CD14-positive monocyte (primary cell): ENCODE measurements around the gene AK9. TPM values are rescaled to one million over a fixed set of nuclear protein-coding genes. Genes with fewer than 3 reads are reported as not detected.
"Not testable (repeated sequence)": the region's sequence is repeated elsewhere in the genome, so short reads cannot be mapped to it uniquely, and the experiment has no call there.

Experiments
- DNase-seq, 3 donors: peaks; one replicate each; pipeline ENCODE4 v3.0.0-alpha.2; 2011 to 2022
- H2AFZ ChIP-seq: 2 replicates; pipeline ENCODE4 v1.6.0; 2012; ENCODE audit warnings: mild to moderate bottlenecking, low read depth, low read length, inconsistent platforms; ENCODE audit not compliant: insufficient read depth, poor library complexity, severe bottlenecking
- H3K27ac ChIP-seq, 2 donors: 1 replicate in 1 of 2; 2 replicates in 1 of 2; pipeline ENCODE4 v1.5.1; 2012 to 2013; ENCODE audit warnings: low read length in 2 of 2, control low read depth in 1 of 2, inconsistent platforms in 1 of 2, low read depth in 1 of 2, mild to moderate bottlenecking in 1 of 2
- H3K27me3 ChIP-seq, 2 donors: one replicate each; pipeline versions ENCODE4 v1.6.0 to v1.6.1; 2011 to 2013; ENCODE audit warnings: low read length in 2 of 2; ENCODE audit not compliant: control insufficient read depth in 2 of 2, insufficient read depth in 2 of 2
- H3K36me3 ChIP-seq, 2 donors: replicated peaks in 1 of 2; 1 replicate in 1 of 2; 2 replicates in 1 of 2; pipeline versions ENCODE4 v1.5.1 to v1.6.1; 2012 to 2013; ENCODE audit warnings: low read length in 2 of 2, control low read depth in 1 of 2, inconsistent platforms in 1 of 2, mild to moderate bottlenecking in 1 of 2; ENCODE audit not compliant: insufficient read depth in 2 of 2, control insufficient read depth in 1 of 2
- H3K4me1 ChIP-seq, 2 donors: 1 replicate in 1 of 2; 2 replicates in 1 of 2; pipeline versions ENCODE4 v1.5.1 to v1.6.1; 2012 to 2013; ENCODE audit warnings: low read length in 2 of 2, control low read depth in 1 of 2, inconsistent platforms in 1 of 2, mild to moderate bottlenecking in 1 of 2, moderate library complexity in 1 of 2; ENCODE audit not compliant: insufficient read depth in 2 of 2, control insufficient read depth in 1 of 2
- H3K4me2 ChIP-seq: replicated peaks from 2 replicates; pipeline ENCODE3; 2012; ENCODE audit warnings: low read length, moderate library complexity, mild to moderate bottlenecking; ENCODE audit not compliant: poor library complexity, severe bottlenecking; ENCODE audit errors: extremely low read depth
- H3K4me3 ChIP-seq, 3 experiments: fragments of 200-600 bp in 1 of 3; sonication (generic) in 1 of 3; replicated peaks in 1 of 3; 1 replicate in 2 of 3; 2 replicates in 1 of 3; pipeline ENCODE4 v1.5.1; 2011 to 2013; ENCODE audit warnings: low read length in 3 of 3, mild to moderate bottlenecking in 3 of 3, control low read depth in 2 of 3, low read depth in 2 of 3, inconsistent platforms in 1 of 3, moderate library complexity in 1 of 3
- H3K79me2 ChIP-seq: 2 replicates; pipeline ENCODE4 v1.6.0; 2012; ENCODE audit warnings: mild to moderate bottlenecking, control low read depth, inconsistent platforms, low read length, moderate library complexity; ENCODE audit not compliant: insufficient read depth
- H3K9ac ChIP-seq: 2 replicates; pipeline ENCODE4 v1.6.0; 2017; ENCODE audit warnings: low read length, mild to moderate bottlenecking; ENCODE audit not compliant: insufficient read depth, poor library complexity, severe bottlenecking
- H3K9me3 ChIP-seq, 2 donors: replicated peaks in 1 of 2; 1 replicate in 1 of 2; 2 replicates in 1 of 2; pipeline versions ENCODE4 v1.5.1 to v1.6.1; 2012 to 2013; ENCODE audit warnings: low read length in 2 of 2, control low read depth in 1 of 2; ENCODE audit not compliant: control insufficient read depth in 1 of 2, insufficient read depth in 1 of 2
- H4K20me1 ChIP-seq: 2 replicates; pipeline ENCODE4 v1.6.0; 2012; ENCODE audit warnings: mild to moderate bottlenecking, low read length, control low read depth, moderate library complexity; ENCODE audit not compliant: insufficient read depth
- H3K27ac Mint-ChIP-seq, 7 donors: one replicate each; pipeline ENCODE4 v1.8.0; 2020; ENCODE audit warnings: mild to moderate bottlenecking in 7 of 7, mixed read lengths in 7 of 7, moderate library complexity in 6 of 7, inconsistent platforms in 2 of 7
- H3K27me3 Mint-ChIP-seq, 3 donors: one replicate each; pipeline ENCODE4 v1.8.0; 2021 to 2022; ENCODE audit warnings: low read depth in 3 of 3, mild to moderate bottlenecking in 3 of 3, mixed read lengths in 3 of 3, moderate library complexity in 3 of 3, inconsistent platforms in 1 of 3
- H3K36me3 Mint-ChIP-seq, 2 donors: one replicate each; pipeline ENCODE4 v1.8.0; 2020; ENCODE audit warnings: mixed read lengths in 2 of 2, inconsistent platforms in 1 of 2, mild to moderate bottlenecking in 1 of 2
- H3K4me1 Mint-ChIP-seq: one replicate; pipeline ENCODE4 v1.8.0; 2020; ENCODE audit warnings: mild to moderate bottlenecking, mixed read lengths
- H3K4me3 Mint-ChIP-seq, 2 donors: one replicate each; pipeline ENCODE4 v1.8.0; 2020; ENCODE audit warnings: mild to moderate bottlenecking in 2 of 2, mixed read lengths in 2 of 2, moderate library complexity in 1 of 2
- H3K9me3 Mint-ChIP-seq, 7 donors: one replicate each; pipeline ENCODE4 v1.8.0; 2020 to 2022; ENCODE audit warnings: mixed read lengths in 7 of 7, mild to moderate bottlenecking in 6 of 7, moderate library complexity in 6 of 7, inconsistent platforms in 2 of 7
- CTCF ChIP-seq: fragments of 200-600 bp; IDR thresholded peaks from one replicate; pipeline ENCODE4 v1.8.0; 2022; ENCODE audit warnings: antibody characterized with exemption, mild to moderate bottlenecking
- WGBS: methylation state at CpG from one replicate; pipeline ENCODE4 v1.1.5; 2013; ENCODE audit warnings: missing lambda C conversion rate; ENCODE audit not compliant: insufficient coverage; 5-methylcytosine and 5-hydroxymethylcytosine counted together
- intact Hi-C, 2 donors: fragments of 100-400 bp; cut with micrococcal nuclease; formaldehyde crosslinking; loops; one replicate each; pipeline versions ENCODE4 v1.15.0 to v1.15.1; 2023
- polyA plus RNA-seq, 3 donors: library from polyadenylated mRNA; depleted of rRNA in 1 of 3; unstranded in 2 of 3; stranded (reverse) in 1 of 3; fragments of 300-500 nt in 2 of 3; fragments of >200 nt in 1 of 3; fragmentation: Illumina TruSeq in 2 of 3; gene quantifications; 1 replicate in 2 of 3; 2 replicates in 1 of 3; pipeline ENCODE4 v1.2.3, GENCODE V29; 2012 to 2021

Gene AK9
- polyA plus RNA-seq, 3 donors: 2.6 to 3.1 (median 2.8) TPM

DNA sequence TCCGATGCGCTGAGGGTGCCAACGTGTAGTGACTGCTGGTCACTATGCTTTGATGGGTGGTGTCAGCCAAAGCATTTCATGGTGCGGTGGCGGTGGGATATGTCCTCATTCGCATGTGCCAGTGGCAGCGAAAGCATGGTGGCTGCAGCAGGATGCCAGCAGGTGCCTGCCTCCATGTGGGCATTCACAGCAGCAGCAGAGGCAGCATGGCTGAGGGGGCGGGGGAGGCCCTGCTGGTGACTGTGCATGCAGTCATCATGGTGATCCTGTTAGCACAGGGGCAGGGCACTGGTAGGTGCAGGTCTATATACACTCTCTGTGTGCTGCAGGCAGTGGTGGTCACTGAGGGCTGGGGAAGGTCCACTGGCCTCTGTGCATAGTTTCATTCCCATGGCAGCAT, 22.1 kb upstream of the AK9 start:
- H3K27ac Mint-ChIP-seq: peak overlapping the region in 3 of 7 donors; percentile 32 to 51 (median 38)
- H3K4me2 ChIP-seq: no peak overlapping the region
- DNase-seq: no peak
- peaks cover 40 to 42% of the 10 kb centered on the region in 2 donors for H3K36me3 Mint-ChIP-seq
- H3K4me1 ChIP-seq: no peaks in the 10 kb centered on the region
- intact Hi-C loops: no loop called here
- H3K9me3 ChIP-seq: no peaks in the 10 kb centered on the region
- H3K27me3 Mint-ChIP-seq: no peaks in the 10 kb centered on the region
- no peak overlapping the region for H3K4me3 Mint-ChIP-seq
- 83% methylated on average over 8 of the region's 8 CpGs for WGBS
- peaks cover 63% of the 10 kb centered on the region for H3K79me2 ChIP-seq
- H3K9ac ChIP-seq: no peak overlapping the region
- TF ChIP-seq CTCF: no peak
- no peak overlapping the region for H3K4me3 ChIP-seq
- H2AFZ ChIP-seq: no peak overlapping the region
- H3K36me3 ChIP-seq: peaks cover 16 to 52% of the 10 kb centered on the region in 2 donors
- H3K4me1 Mint-ChIP-seq: peaks cover 11% of the 10 kb centered on the region
- H4K20me1 ChIP-seq: peaks cover 78% of the 10 kb centered on the region
- H3K27me3 ChIP-seq: no peaks in the 10 kb centered on the region
- H3K9me3 Mint-ChIP-seq: peaks cover 0 to 12% (median 6%) of the 10 kb centered on the region in 7 donors
- H3K27ac ChIP-seq: no peak overlapping the region

GRCh38 chr6:109708099-109708498, 17.1 kb upstream of the AK9 start:
- H3K27me3 ChIP-seq, H3K27ac ChIP-seq, H3K27me3 Mint-ChIP-seq, H3K9me3 ChIP-seq, H3K4me3 ChIP-seq, H3K9ac ChIP-seq, H3K27ac Mint-ChIP-seq, H3K4me3 Mint-ChIP-seq, H3K4me2 ChIP-seq, H2AFZ ChIP-seq, DNase-seq: not testable (repeated sequence)
- WGBS: no CpG with 5 or more reads among the region's 2 CpGs
- Histone ChIP-seq H3K79me2 (peaks cover 89% of the 10 kb centered on the region), H3K36me3 (peaks cover 0 to 12% of the 10 kb centered on the region in 2 donors), H4K20me1 (peaks cover 90% of the 10 kb centered on the region), H3K4me1 (peaks cover 19 to 23% of the 10 kb centered on the region in 2 donors)
- peaks cover 0 to 12% (median 6%) of the 10 kb centered on the region in 7 donors for H3K9me3 Mint-ChIP-seq
- intact Hi-C loops: loop anchor here (5.0 to 10.0 kb wide), 6 partner anchors 77 to 679 kb away; no protein-coding TSS in a partner anchor
- H3K36me3 Mint-ChIP-seq: peaks cover 23 to 24% of the 10 kb centered on the region in 2 donors
- peaks cover 34% of the 10 kb centered on the region for H3K4me1 Mint-ChIP-seq
